ENCODE measurements around the gene DECR2. TPM values are rescaled to one million over a fixed set of nuclear protein-coding genes. Genes with fewer than 3 reads are reported as not detected.

The DECR2 gene
- total and polyA plus RNA-seq, 2 of the 13 experiments (the other 11 are each of a cell fraction or from before 2014, with no cell fraction given) = 36.3 to 44.6 TPM

DNA sequence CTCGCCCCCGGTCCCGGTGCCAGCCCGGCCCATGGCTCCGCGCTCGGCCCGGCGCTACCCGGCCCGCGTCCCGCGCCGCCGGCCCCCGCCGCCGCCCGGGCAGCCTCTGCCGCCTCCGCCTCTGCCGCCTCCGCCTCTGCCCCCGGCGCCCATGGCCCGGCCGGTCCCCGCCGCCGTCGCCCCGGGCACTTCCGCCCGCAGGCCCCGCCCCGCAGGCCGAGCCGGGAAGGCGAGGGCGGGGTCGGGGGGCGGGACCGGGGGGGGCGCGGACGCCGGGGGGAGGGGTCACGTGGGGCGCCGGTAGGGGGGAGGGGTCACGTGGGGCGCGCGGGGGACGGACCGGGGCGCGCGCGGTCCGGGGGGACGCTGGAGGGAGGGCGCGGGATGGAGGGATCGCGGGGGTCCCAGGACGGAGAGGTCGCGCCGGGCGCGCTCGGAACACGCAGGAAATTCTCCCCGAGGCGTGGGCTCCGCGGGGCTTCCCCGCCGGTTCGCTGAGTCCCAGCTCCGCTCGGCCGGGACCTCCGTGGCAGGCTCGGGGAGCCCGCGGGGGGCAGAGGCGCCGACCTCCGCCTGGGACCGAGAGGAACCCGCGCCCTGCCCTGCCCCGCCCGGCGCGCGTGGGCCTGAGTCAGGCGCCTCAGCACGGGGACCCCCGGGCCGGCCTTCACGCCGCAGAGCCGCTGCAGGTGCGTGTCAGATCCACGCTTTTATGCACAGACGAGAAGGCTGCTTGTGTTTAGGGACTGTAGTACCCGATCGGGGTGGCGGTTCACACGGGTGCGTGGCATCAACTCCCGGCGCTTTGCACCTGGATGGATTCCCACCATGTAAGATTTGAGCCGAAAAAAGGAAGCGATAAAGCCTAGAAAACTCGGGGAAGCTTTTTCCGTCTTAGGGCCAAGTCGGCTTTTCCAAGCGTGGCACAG lies 19.6 kb upstream of the DECR2 start, which contains the start of gene PGAP6 (continued):
- TF ChIP-seq, protein P1, sequence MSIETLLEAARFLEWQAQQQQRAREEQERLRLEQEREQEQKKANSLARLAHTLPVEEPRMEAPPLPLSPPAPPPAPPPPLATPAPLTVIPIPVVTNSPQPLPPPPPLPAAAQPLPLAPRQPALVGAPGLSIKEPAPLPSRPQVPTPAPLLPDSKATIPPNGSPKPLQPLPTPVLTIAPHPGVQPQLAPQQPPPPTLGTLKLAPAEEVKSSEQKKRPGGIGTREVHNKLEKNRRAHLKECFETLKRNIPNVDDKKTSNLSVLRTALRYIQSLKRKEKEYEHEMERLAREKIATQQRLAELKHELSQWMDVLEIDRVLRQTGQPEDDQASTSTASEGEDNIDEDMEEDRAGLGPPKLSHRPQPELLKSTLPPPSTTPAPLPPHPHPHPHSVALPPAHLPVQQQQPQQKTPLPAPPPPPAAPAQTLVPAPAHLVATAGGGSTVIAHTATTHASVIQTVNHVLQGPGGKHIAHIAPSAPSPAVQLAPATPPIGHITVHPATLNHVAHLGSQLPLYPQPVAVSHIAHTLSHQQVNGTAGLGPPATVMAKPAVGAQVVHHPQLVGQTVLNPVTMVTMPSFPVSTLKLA (IDR thresholded peaks at IDR 0.05) = no peak
- 0 out of 2 replicates have a peak, but pooled peaks have one; percentile 21 for TF ChIP-seq MEIS2 (CRISPR knock-in tag; IDR thresholded peaks at IDR 0.05)
- TF ChIP-seq ZIK1 (CRISPR knock-in tag; IDR thresholded peaks at IDR 0.05; ENCODE audit: borderline replicate concordance, low read depth) = 0 out of 2 replicates have a peak, but pooled peaks have one; percentile 57
- no peak for TF ChIP-seq HMGXB4 (CRISPR knock-in tag; IDR thresholded peaks at IDR 0.05; ENCODE audit: borderline replicate concordance in 1 of 2, low read depth in 1 of 2)
- TF ChIP-seq DRAP1 (CRISPR knock-in tag; IDR thresholded peaks at IDR 0.05) = no peak
- no peak for TF ChIP-seq TERF1 (CRISPR knock-in tag; IDR thresholded peaks at IDR 0.05)
- TF ChIP-seq ZNF710 (CRISPR knock-in tag; IDR thresholded peaks at IDR 0.05; ENCODE audit: borderline replicate concordance) = no peak
- TF ChIP-seq ZMYM3 (CRISPR knock-in tag; IDR thresholded peaks at IDR 0.05) = no peak
- TF ChIP-seq KDM6A (CRISPR knock-in tag; IDR thresholded peaks at IDR 0.05; ENCODE audit: low read depth) = no peak
- TF ChIP-seq PCBP1 (IDR thresholded peaks at IDR 0.05; ENCODE audit: borderline replicate concordance, low read depth, low read length) = no peak
- no peak for TF ChIP-seq NONO (IDR thresholded peaks at IDR 0.05)
- TF ChIP-seq NONO (CRISPR knock-in tag; conservative IDR thresholded peaks at IDR 0.05) = 0 out of 2 replicates have a peak, but pooled peaks have one; percentile 17
- TF ChIP-seq ASH2L (IDR thresholded peaks at IDR 0.05; ENCODE audit: insufficient read length, low read depth, low read length) = no peak
- TF ChIP-seq E2F2 (CRISPR knock-in tag; IDR thresholded peaks at IDR 0.05; ENCODE audit: borderline replicate concordance) = no peak
- TF ChIP-seq THYN1 (CRISPR knock-in tag; IDR thresholded peaks at IDR 0.05; ENCODE audit: borderline replicate concordance, low read depth) = no peak
- TF ChIP-seq, protein P2, sequence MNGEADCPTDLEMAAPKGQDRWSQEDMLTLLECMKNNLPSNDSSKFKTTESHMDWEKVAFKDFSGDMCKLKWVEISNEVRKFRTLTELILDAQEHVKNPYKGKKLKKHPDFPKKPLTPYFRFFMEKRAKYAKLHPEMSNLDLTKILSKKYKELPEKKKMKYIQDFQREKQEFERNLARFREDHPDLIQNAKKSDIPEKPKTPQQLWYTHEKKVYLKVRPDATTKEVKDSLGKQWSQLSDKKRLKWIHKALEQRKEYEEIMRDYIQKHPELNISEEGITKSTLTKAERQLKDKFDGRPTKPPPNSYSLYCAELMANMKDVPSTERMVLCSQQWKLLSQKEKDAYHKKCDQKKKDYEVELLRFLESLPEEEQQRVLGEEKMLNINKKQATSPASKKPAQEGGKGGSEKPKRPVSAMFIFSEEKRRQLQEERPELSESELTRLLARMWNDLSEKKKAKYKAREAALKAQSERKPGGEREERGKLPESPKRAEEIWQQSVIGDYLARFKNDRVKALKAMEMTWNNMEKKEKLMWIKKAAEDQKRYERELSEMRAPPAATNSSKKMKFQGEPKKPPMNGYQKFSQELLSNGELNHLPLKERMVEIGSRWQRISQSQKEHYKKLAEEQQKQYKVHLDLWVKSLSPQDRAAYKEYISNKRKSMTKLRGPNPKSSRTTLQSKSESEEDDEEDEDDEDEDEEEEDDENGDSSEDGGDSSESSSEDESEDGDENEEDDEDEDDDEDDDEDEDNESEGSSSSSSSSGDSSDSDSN (CRISPR knock-in tag; IDR thresholded peaks at IDR 0.05) = no peak

Data from HepG2 (cell line).